ENCODE data around the gene COL5A2. TPM values are rescaled to one million over a fixed set of nuclear protein-coding genes. Genes with fewer than 3 reads are reported as not detected.

COL5A2 gene
- total RNA-seq, 4 donors from 2014 or later, result 16.1 to 62.8 (median 33.1) TPM

GRCh38 chr2:189128970-189129369, 50.6 kb downstream of the COL5A2 start:
- in situ Hi-C loops (cut with MboI; ENCODE audit: low pct_ligation_motif_present in 1 of 4, low pct_unique_long_range_greater_than_20kb in 1 of 4, low sequenced_read_pairs in 3 of 4) (loop anchor here in 1 of 4 donors (25.0 kb wide), 1 partner anchor 283 kb away; no protein-coding TSS in a partner anchor), intact Hi-C loops (cut with DNase I; ENCODE audit: low total_unique reads) (no loop called here)
- Histone ChIP-seq H3K4me1 (peaks cover 0 to 14% (median 0%) of the 10 kb centered on the region in 4 donors), H3K36me3 (no peaks in the 10 kb centered on the region), H3K27ac (no peak overlapping the region), H3K9me3 (no peaks in the 10 kb centered on the region), H3K27me3 (no peaks in the 10 kb centered on the region), H3K4me3 (no peak overlapping the region)
- WGBS, 2 donors (ENCODE audit: low coverage in 1 of 2), result 66 to 69% methylated on average over 4 of the region's 4 CpGs
- DNase-seq, result no peak
- TF ChIP-seq POLR2AphosphoS5 (IDR thresholded peaks at IDR 0.05), result no peak
- TF ChIP-seq POLR2A (IDR thresholded peaks at IDR 0.05), result no peak
- no peak for TF ChIP-seq CTCF (IDR thresholded peaks at IDR 0.05)
- TF ChIP-seq EP300 (IDR thresholded peaks at IDR 0.05; ENCODE audit: low read depth), result no peak

DNA sequence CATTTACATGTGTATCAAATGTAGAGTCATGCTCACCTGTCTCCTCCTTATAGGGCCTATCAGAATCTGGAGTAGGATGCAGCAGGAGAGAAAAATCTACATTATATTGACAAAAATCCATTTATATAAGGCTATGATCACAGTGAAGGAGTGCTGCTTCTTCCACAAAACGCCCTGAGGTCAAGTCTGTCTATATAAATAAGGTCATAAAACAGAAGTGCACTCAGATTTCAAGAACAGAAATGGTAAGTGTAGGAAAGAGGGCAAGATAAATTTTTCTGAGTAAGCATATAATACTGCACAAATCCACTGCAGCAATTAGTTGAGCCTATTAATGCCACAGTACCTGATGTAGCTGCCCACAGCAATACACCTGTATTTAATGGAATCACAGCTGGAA, 51.8 kb downstream of the COL5A2 start:
- Histone ChIP-seq H3K36me3 (no peaks in the 10 kb centered on the region), H3K9me3 (no peaks in the 10 kb centered on the region), H3K4me1 (peaks cover 0 to 14% (median 0%) of the 10 kb centered on the region in 4 donors), H3K27me3 (no peaks in the 10 kb centered on the region), H3K4me3 (no peak overlapping the region), H3K27ac (no peak overlapping the region)
- intact Hi-C loops (cut with DNase I; ENCODE audit: low total_unique reads) (no loop called here), in situ Hi-C loops (cut with MboI; ENCODE audit: low pct_ligation_motif_present in 1 of 4, low pct_unique_long_range_greater_than_20kb in 1 of 4, low sequenced_read_pairs in 3 of 4) (loop anchor here in 1 of 4 donors (25.0 kb wide), 1 partner anchor 285 kb away; no protein-coding TSS in a partner anchor)
- 13 to 21% methylated on average over 1 of the region's 1 CpG for WGBS, 2 donors (ENCODE audit: low coverage in 1 of 2)
- no peak for DNase-seq
- TF ChIP-seq CTCF (IDR thresholded peaks at IDR 0.05), result no peak
- no peak for TF ChIP-seq POLR2AphosphoS5 (IDR thresholded peaks at IDR 0.05)
- no peak for TF ChIP-seq EP300 (IDR thresholded peaks at IDR 0.05; ENCODE audit: low read depth)
- no peak for TF ChIP-seq POLR2A (IDR thresholded peaks at IDR 0.05)

DNA sequence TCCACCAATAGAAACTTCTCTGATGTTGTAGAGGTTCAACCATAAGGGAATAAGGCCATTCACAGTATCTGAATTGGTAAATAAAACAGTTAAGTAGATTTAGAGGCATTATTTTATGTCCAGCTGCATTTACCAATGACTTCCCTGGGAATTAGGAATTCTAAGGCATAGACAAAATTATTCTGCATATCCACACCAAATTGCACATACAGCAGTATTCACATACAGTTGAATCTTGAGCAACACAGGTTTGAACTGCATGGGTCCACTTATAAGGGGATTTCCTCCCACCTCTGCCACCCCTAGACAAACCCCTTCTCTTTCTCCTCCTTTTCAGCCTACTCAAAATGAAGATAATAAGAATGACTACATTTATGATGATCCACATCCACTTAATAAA, 54.4 kb downstream of the COL5A2 start:
- in situ Hi-C loops (cut with MboI; ENCODE audit: low pct_ligation_motif_present in 1 of 4, low pct_unique_long_range_greater_than_20kb in 1 of 4, low sequenced_read_pairs in 3 of 4) (loop anchor here in 1 of 4 donors (25.0 kb wide), 1 partner anchor 287 kb away; no protein-coding TSS in a partner anchor), intact Hi-C loops (cut with DNase I; ENCODE audit: low total_unique reads) (no loop called here)
- Histone ChIP-seq H3K27ac (no peak overlapping the region), H3K36me3 (no peaks in the 10 kb centered on the region), H3K4me3 (no peak overlapping the region), H3K9me3 (no peaks in the 10 kb centered on the region), H3K4me1 (peaks cover 0 to 14% (median 0%) of the 10 kb centered on the region in 4 donors), H3K27me3 (no peaks in the 10 kb centered on the region)
- no peak for DNase-seq
- no peak for TF ChIP-seq POLR2A (IDR thresholded peaks at IDR 0.05)
- TF ChIP-seq CTCF (IDR thresholded peaks at IDR 0.05), result no peak
- no peak for TF ChIP-seq EP300 (IDR thresholded peaks at IDR 0.05; ENCODE audit: low read depth)
- TF ChIP-seq POLR2AphosphoS5 (IDR thresholded peaks at IDR 0.05), result no peak

GRCh38 chr2:189124175-189124574, 55.4 kb downstream of the COL5A2 start:
- Histone ChIP-seq H3K36me3 (peaks cover 0 to under 1% (median 0%) of the 10 kb centered on the region in 4 donors), H3K27me3 (no peaks in the 10 kb centered on the region), H3K4me1 (peaks cover 0 to 6% (median 0%) of the 10 kb centered on the region in 4 donors), H3K4me3 (no peak overlapping the region), H3K27ac (no peak overlapping the region), H3K9me3 (no peaks in the 10 kb centered on the region)
- no peak for DNase-seq
- TF ChIP-seq CTCF (IDR thresholded peaks at IDR 0.05) (no peak), POLR2AphosphoS5 (IDR thresholded peaks at IDR 0.05) (no peak), POLR2A (IDR thresholded peaks at IDR 0.05) (no peak), EP300 (IDR thresholded peaks at IDR 0.05; ENCODE audit: low read depth) (no peak)
- in situ Hi-C loops (cut with MboI; ENCODE audit: low pct_ligation_motif_present in 1 of 4, low pct_unique_long_range_greater_than_20kb in 1 of 4, low sequenced_read_pairs in 3 of 4), result loop anchor here in 1 of 4 donors (25.0 kb wide), 1 partner anchor 288 kb away; no protein-coding TSS in a partner anchor
- intact Hi-C loops (cut with DNase I; ENCODE audit: low total_unique reads), result no loop called here
- 80 to 82% methylated on average over 5 of the region's 5 CpGs for WGBS, 2 donors (ENCODE audit: low coverage in 1 of 2)
